DOHH2 (cell line): ENCODE results near the gene MTO1.

Experiments
- CTCF ChIP-seq: fragments of 200-600 bp; sonication (generic); IDR thresholded peaks from one replicate; pipeline ENCODE4 v1.5.1; 2014; ENCODE audit warnings: antibody characterized with exemption, mild to moderate bottlenecking, low read depth, low read length; ENCODE audit not compliant: poor library complexity, severe bottlenecking
- EZH2phosphoT487 ChIP-seq: fragments of 200-600 bp; sonication (generic); IDR thresholded peaks from 2 replicates; pipeline ENCODE4 v1.6.1; 2017; ENCODE audit warnings: borderline replicate concordance, mild to moderate bottlenecking, antibody characterized with exemption, low read length, moderate library complexity, mixed read lengths

- no peak for TF ChIP-seq EZH2phosphoT487
- TF ChIP-seq CTCF, result no peak
Measured at GRCh38 chr6:73476723-73477122, 15.2 kb downstream of the MTO1 start.
